Ecto neural progenitor cell (in vitro differentiated cells): Measurements from ENCODE around the gene MYOF.
"Not testable (repeated sequence)": the region's sequence is repeated elsewhere in the genome, so short reads cannot be mapped to it uniquely, and the experiment has no call there.

Source experiments
- DNase-seq: peaks from one replicate; pipeline ENCODE4 v3.0.0-alpha.2; 2018; ENCODE audit warnings: low spot score

MYOF gene

DNA sequence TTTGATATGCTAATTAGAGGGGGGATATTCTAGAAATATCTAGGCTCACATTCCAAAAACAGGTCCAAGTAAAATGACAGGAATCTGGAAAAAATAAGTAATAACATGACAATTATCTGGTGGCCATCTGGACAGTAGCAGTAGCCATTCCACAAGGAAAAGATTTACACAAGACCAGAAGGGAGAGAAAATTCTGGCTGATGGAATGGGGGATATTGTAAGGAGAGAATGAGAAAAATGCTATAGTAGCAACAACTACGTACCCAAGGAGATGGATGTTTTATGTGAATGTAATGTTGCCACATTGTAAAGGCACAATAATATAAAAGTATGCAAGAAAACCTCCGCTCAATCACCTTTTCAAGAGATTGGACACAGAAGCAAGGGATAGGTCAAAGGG is 5.4 kb downstream of the MYOF start:
- DNase-seq, result no peak

DNA sequence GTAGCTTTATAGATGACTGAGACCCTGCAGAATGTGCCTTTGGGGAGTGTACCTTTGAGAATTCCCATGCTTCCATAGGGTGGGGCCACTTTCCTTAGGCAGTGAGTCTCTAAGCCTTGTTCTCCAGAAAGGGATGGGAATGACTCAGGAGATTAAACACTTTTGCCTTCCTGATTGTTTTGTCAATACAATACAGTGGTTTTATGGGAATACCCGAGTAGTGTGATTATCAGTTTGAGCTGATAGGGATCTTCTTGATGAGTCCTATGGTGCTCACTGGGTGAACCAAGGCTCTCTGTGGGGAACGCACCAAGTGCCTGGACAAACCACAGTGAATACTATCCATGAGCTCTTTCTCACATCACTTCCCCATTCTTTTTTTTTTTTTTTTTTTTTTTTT is 6.3 kb downstream of the MYOF start:
- DNase-seq, result no peak

DNA sequence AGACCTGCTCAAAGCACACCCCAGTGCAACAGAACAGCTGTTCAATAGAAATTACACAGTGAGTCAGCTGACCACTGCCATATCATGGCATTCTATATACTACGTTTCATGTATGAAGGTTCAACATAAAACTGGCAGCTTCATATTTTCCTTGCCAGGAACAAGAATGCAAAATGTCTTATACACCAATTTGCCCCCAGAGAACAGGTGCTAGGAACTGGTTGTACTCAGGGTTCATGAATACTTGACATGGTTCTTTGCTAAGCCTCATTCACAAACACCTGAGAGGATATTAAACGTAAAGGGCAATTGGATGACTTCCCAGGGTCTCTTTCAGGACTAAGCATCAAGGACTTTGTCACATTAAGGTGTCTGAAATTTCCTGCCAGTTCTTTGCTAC is 6.9 kb downstream of the MYOF start:
- no peak for DNase-seq

DNA sequence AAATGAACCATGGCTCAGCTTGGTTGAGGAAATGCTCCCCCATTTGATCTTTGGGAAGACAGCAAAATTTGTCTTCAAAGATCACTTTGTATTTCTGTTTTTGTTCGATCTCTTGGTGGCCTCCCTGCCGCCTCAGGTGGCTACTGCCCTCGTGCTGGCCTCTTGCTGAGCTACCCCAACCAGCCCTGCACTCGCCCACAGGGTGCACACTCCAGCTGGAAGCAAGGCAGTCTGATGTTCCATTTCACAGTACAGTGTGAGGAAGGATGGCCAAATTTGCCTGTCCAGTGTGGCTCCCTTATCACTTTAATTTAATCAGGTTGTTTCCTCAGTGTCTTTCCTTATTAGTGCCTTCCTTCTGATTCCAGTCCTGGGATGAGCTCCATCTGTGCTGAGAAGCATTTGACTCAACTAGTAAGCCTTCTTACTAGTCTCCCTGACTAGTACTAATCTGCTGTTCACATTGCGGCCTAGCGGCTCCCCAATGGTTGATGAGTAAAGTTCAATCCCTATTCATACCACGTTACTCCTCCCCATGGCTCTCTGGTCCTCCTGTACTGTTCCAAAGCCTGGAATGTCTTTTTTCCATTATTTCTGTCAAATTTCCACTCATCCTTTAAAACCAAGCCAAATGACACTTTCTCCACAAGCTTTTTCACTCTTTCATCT is 8.2 kb downstream of the MYOF start:
- DNase-seq, result no peak

DNA sequence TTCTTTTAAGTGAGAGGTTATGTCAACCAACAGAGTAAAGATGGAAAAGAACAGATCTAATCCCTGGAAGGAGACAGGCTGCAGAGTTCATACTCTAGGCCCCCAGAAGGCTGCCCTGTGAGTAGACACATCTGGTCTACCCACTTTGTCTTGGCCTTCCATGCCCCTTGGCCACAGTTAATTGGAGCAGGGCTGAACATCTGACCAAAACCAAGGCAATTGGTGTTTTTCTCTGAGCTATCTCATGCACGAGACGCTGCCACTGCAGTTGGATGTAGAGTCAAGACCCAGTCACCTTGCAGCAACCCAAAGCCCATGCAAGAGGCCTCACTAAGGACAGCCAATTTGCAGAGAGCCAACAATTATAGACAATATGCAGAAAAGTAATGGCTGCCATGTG is 9.0 kb downstream of the MYOF start:
- no peak for DNase-seq

DNA sequence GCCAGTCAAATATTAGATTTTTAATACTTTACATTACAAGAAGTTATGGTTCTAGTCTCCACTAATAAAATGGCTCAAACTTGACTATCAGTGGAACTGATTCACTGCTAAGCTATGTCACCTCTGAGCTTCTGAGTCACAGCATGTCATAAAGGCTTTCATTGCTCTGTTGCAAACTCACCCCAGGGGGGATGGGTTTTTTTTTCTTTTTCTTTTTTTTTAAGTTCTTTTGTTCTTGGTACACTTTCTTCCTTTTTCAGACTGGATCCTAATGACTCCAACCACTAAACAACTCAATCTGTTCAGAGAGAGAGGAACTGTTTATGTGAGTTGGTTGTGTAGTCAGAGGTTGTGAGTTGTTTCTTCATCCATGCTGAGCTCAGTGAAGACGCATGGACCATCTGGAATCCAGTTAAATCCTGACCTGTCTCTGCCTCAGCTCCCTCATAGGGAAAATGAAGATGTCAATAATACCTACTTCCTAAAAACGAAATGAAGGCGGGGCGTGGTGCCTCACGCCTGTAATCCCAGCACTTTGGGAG is 11.0 kb downstream of the MYOF start:
- DNase-seq, result no peak

DNA sequence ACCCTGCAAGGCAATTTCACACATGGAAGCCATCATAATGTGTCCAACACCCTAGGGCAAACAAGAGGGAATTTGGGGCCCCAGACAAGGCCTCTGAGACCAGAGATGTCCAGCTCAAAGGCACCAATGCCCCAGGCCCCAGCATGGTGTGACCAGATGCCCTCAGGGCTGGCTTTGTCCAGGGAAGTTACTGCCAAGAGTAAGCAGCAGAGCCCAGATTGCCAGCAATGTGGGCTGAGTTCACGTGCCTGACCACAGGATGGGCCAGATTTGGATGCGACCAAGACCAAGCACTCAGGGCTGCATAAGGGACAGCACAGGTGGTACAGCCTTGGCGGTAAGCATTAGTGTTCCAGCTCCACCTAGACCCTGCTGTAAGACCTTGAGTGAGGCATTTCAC is 12.7 kb downstream of the MYOF start:
- no peak for DNase-seq

DNA sequence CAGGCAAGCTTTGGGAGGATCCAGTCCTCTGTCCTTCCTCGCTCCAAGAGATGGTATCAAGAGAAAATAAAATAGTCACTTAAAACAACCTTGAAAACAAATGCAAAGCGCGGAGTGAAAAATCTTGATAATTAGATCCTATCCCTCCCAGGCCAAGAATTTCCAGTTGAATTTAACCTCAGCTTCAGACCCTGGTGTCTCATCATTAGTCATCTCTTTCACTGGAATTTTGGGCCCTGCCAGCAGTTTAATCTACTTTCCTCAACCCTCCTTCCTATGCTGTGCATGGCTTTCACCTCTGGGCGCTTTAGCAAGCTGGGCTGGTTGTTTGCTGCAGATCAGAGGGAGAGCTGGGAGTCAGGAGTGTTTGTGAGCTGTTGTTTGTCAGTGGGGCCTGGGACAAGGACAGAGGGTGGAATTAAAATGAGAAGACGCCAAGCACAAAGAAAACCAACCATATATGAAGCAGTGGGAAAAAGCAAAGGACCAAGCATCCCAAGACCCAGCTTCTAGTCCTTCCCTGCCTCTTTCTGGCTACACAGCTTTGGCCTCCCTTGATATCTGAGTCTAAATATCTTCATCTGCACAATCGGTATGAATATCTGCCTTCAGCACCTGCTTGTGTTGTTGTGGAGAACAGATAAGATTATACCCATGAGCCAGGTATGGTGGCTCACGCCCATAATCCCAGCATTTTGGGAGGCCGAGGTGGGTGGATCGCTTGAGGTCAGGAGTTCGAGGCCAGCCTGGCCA is 13.5 kb downstream of the MYOF start:
- no peak for DNase-seq

DNA sequence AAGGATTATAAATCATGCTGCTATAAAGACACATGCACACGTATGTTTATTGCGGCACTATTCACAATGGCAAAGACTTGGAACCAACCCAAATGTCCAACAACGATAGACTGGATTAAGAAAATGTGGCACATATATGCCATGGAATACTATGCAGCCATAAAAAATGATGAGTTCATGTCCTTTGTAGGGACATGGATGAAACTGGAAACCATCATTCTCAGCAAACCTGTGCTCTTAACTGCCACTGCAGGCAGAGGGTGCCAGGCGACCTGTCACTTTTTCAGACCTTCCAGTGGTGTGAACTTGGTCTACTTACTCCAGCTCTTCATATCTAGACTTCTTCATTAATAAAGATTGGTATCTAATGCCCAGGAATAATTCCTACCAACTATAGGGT is 14.5 kb downstream of the MYOF start:
- DNase-seq, result not testable (repeated sequence)

DNA sequence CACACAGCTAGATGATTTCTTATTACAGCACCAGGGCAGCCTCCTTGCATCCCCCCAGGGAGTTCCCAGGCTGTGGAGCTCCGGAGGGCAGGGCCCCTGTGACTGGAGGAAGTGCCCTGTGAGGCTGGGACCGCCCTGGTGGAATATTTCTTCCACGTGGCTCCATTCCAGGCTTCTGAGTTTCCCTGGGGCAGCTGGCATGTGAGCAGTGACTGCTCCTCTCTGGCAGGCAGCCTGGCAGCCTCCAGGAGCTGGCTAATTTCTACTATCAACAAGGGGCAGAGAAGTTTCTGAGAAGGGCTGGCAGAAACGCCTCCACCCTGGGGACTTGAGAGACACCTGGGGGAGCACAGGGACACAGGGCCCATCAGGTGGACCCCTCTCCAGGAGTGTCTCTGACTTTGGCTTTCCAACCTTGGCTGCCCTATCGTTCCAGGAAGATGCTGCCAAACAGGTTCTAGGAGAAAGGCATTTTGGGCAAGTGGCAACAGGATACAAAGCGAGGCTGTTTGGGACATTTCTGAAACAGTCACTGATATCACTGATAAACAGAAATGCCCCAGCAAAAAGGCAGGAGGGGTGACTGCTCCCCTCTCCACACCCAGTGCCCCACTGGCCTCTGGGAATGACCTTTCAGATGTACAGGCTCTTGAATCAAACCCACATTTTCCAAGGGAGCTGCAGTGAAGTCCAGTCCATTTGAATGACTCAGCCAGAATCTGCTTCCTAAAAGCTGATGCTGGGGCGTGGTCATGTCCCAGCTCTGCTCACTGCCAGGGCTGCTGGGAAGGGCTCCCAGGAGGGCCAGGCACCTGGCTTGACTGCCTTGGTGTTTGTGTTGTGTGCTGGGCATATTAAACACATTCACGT is 16.1 kb downstream of the MYOF start:
- no peak for DNase-seq

DNA sequence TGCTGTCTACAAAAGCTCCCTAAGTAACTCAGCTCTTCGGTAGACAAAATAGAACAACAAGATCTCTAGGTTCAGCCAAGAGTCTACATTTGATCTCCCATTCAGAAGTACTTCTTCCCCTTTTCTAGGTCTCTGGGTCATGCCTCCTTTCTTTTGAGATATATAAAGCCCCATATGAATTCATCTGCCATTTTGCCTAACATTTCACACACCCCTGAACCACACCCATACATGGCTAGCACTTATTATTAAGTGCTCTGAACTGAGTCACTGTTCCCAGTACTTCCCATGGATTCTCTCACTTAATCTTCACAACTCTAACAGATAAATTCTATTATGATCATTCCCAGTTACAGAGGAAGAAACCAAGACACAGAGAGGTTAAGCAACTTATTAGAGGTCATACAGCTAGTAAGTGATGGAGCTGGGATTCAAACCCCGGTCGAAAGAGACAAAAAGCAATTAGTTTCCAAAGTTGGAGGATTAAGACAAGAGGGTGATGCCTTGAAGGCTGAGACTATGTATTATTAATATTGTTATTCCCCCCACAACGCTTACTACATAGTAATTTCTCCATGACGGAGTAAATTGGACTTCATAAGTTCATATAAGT is 17.3 kb downstream of the MYOF start:
- no peak for DNase-seq

DNA sequence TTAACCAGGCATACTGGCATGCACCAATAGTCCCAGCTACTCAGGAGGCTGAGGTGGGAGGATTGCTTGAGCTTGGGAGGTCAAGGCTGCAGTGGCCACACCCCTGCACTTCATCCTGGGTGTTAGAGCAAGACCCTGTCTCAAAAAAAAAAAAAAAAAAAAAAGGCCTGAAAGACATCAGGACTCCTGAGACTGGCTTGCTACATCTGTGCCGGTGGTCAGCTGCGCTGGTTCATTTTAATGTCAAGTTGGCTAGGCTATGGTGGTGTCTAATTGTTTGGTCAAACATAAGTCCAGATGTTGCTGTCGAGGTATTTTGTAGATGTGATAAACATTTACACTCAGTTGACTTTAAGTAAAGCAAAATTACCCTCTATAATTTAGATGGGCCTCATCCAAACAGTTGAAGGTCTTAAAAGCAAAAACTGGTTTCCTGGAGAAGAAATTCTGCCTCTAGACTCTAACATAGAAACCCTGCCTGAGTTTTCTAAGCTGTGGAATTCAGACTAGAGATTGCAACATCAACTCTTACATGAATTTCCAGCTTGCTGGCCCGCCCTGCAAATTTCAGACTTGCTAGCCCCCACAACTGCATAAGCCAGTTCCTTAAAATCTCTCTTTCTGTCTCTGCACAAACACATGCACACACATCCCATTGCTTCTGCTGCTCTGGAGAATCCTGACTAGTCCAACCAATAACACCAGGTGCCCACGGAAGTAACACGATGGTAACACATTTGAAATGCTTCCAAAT is 18.2 kb downstream of the MYOF start:
- DNase-seq, result no peak

DNA sequence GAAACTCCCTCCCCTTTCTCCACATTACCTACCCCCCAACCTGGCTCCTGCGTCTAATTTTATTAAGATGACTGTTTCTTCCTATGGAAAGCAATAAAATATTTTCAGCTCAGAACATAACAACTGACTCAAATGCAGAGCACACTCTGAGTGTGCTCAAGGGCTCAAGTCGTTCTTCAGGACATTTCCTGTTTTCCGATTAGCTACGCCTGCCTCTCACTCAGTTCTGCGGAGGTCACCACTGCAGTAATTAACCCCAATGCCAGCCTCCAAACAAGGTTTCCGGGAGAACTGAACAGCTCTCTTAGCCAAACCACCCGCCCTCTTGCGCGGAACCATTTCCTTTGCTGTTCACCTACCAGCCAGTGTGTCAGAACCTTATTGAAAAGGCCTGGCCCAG is 19.3 kb downstream of the MYOF start:
- DNase-seq, result no peak

DNA sequence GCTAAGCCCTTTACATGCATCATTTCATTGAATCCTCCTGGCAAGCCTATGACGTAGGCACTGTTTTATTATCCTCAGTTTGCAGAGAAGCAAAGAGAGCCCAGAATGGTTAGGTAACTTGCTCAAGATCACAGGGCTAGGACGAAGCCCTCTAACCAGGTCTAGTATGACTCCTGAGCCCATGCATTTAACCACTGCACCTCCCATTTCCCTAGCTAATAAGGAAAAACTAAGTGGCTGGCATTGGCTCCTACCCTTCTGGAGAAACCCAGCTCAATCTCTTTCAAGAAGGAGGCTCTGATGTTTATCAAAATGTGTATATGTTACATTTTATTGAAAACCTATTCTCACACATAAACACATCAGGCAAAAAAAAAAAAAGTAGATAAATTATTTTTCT is 19.8 kb downstream of the MYOF start:
- DNase-seq, result no peak

DNA sequence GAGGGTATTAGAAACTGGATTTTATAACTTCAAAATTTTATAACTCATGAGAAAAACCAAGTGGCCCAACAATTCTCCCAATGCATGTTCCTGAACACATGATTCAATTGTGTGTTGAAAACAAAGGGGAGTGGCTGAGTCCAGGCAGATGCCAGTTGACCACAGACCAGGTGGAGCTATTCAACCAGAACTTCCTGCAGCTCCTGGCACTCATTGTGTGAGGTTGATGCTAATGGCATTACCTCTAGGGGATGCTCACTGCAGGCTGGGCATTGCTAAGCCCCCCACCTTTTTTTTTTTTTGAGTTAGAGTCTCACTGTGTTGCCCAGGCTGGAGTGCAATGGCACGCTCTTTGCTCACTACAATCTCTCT is 20.3 kb downstream of the MYOF start:
- no peak for DNase-seq

DNA sequence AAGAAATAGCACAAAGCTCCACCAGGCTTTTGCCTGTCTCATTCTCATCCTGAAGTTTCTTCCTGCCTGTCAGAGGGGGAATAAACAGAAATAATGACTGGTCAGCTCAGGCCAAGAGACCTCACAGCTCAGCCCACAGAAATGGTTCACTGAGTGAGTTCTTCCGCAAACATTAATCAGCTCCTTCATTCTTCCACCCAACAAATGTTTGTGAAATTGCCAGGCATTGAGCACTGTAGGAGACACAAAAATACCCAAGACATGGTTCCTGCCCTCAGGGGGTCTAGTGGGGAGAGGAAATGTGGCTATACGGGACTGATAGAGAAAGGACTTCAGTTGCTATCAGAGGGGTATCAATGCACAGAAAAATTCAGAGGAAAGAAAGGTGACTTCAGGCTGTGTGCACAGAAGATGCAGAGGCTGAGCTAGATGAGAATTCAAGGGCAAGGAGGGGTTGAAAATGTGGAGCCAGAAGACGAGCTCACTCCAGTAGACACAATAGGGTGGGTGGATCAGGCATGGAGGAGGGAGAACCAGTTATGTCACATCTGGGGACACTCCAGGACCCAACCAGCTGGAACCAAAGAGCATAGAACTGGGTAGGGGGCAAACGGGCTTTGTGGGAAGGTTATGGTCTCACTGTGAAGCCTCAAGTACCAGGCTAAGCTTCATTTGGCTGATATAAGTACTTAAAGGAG is 20.9 kb downstream of the MYOF start:
- DNase-seq, result no peak

DNA sequence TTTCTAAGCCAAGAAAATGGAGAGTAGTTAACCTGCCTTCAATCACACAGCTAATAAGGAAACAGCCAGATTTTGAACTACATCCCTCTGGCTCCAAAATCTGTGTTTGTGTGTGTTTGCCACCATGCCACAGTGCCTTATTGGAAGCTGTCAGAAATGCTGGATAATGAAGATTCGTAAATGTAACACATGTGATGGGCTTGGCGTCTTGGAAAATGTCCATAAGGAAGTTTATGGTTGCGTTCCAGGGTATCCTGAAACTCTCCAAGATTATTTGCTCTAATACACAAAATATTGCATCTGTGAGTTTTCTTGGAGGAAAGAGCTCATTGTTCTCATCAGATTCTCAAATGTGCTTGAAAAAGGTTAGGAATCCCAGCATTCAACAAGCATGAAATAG is 22.7 kb downstream of the MYOF start:
- DNase-seq, result no peak

DNA sequence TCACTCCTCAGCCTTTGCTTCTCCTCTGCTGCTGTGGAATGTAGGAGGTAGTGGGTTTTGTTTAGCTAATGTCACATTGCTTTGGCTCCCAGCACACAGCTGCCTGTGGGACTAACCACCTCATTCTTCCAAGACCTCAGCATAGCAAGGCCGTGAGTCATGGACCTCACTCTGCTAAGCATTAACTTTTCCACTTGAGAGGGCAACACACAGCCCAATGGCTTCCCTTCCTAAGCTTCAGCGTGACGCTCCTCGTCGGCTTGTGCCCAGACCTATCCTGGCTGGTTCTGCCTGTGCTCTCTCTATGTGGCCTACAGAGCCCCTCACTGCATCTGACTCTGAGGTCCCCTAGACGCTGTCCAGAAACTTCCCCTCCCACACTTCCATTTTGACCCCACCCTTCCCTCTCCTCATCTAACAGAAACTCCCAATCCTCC is 23.3 kb downstream of the MYOF start:
- no peak for DNase-seq

DNA sequence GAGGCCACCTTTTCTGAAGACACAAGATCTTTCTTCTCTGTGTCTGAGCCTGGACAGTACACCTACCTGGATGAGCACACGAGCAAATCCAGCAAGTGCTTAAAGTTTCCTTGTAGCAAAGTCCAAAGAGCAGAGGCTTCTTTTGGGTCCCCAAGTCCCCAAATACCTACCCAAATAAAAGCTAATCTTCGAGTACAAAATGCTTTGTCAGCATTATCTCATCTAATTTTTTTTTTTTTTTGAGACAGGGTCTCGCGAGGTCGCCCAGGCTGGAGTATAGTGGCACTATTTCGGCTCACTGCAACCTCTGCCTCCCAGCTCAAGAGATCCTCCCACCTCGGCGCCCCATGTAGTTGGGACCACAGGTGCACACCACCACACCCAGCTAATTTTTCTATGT is 24.6 kb downstream of the MYOF start:
- no peak for DNase-seq

DNA sequence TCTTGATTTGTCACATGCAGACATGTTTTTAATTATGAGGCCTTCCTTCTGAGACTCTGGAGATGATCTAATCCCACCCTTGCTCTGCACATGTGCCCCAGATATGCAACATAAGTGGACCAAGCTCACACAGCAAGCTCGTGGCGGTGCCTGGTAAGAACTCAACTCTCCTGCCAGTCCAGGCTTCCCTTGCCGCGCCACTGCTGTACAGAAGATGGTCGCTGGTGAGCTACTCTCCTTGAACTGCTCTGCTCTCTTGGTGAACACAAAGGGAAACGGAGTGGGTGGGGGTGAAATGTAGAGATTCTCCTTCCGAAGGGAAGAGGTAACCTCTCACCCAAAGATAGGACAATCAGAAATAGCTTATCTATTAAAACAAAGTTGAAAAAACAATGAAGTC is 25.7 kb downstream of the MYOF start:
- DNase-seq, result no peak

DNA sequence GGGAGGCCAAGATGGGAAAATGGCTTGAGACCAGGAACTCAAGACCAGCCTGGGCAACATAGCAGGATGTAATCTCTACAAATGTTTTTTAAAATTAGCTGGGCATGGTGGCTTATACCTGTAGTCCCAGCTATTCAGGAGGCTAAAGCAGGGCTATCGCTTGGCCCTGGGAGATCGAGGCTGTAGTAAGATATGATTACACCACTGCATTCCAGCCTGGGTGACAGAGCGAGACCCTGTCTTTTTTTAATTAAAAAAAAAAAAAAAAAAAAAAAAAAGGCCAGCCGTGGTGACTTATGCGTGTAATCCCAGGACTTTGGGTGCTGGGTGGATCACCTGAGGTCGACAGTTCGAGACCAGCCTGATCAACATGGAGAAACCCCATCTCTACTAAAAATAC is 27.4 kb downstream of the MYOF start:
- DNase-seq, result no peak
